Activated T-cell treated with anti-CD3 and anti-CD28 coated beads, Interleukin-2, amount 50 U/mL, for 72 hours (primary cell): ENCODE results near the gene CDKL1. TPM values are rescaled to one million over a fixed set of nuclear protein-coding genes. Genes with fewer than 3 reads are reported as not detected.

Experiments
- ATAC-seq, 2 donors: fragments of 150-1000 bp; cut with Tn5 transposase; replicated peaks in 1 of 2; 2 replicates each; pipeline ENCODE4 v1.10.0; 2021; ENCODE audit warnings: moderate library complexity in 2 of 2, mild to moderate bottlenecking in 1 of 2
- DNase-seq, 2 donors: peaks; one replicate each; pipeline ENCODE4 v3.0.0; 2021 to 2022; ENCODE audit warnings: mixed read lengths in 1 of 2
- H3K27ac Mint-ChIP-seq: one replicate; pipeline ENCODE4 v1.8.0; 2022; ENCODE audit warnings: mild to moderate bottlenecking, moderate library complexity, mixed read lengths
- H3K27me3 Mint-ChIP-seq: one replicate; pipeline ENCODE4 v1.8.0; 2022; ENCODE audit warnings: low read depth, mixed read lengths
- H3K36me3 Mint-ChIP-seq, 2 donors: one replicate each; pipeline ENCODE4 v1.8.0; 2022; ENCODE audit warnings: mixed read lengths in 2 of 2, mild to moderate bottlenecking in 1 of 2; ENCODE audit not compliant: insufficient read depth in 2 of 2
- H3K4me1 Mint-ChIP-seq: one replicate; pipeline ENCODE4 v1.8.0; 2022; ENCODE audit warnings: low read depth, mixed read lengths
- H3K4me3 Mint-ChIP-seq, 2 donors: one replicate each; pipeline ENCODE4 v1.8.0; 2022; ENCODE audit warnings: mild to moderate bottlenecking in 2 of 2, mixed read lengths in 2 of 2, moderate library complexity in 2 of 2
- H3K9me3 Mint-ChIP-seq, 2 donors: one replicate each; pipeline ENCODE4 v1.8.0; 2022; ENCODE audit warnings: mixed read lengths in 2 of 2
- total RNA-seq, 2 donors: library from RNA; stranded (reverse); gene quantifications; one replicate each; pipeline ENCODE4 v1.2.3, GENCODE V29; 2022

Gene CDKL1
- total RNA-seq, 2 donors from 2014 or later, result 6.3 to 9.3 TPM

DNA sequence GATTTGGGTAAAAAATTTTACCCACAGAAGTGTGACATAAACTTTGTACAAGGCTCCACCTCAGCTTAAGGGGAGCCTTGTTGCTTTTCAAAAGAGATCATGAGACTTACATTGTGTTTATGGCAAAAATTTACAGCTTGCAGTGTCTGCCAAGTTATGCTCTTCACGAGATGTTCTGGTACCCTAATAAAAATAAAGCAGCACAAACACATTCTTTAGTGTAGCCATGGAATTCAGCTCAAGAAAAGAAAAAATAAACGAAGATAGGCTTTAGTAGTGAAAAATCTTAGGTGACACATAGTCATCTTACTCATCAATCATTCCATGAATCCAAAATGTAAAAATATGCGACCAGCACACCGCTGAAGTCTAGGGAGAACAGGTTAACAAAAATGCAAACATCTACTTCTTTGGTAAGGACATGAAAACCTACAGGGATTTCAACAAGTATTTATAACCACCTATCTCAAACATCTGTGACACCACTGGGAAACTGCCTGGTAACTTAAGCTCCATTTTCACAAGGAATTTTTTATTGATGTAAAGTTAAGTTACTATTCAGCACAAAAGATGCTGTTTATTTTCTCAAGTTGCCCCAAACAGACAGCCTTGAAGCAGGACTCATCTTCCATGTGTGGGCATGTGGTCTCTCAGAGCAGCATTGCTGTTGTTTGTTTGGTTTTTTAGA, 51.7 kb downstream of the CDKL1 start:
- no peak overlapping the region for H3K4me3 Mint-ChIP-seq
- H3K27me3 Mint-ChIP-seq, result peaks cover 8% of the 10 kb centered on the region
- peaks cover 32% of the 10 kb centered on the region for H3K4me1 Mint-ChIP-seq
- H3K36me3 Mint-ChIP-seq, result no peaks in the 10 kb centered on the region
- DNase-seq (no peak), ATAC-seq (no peak)
- no peak overlapping the region for H3K27ac Mint-ChIP-seq
- H3K9me3 Mint-ChIP-seq, result no peaks in the 10 kb centered on the region

DNA sequence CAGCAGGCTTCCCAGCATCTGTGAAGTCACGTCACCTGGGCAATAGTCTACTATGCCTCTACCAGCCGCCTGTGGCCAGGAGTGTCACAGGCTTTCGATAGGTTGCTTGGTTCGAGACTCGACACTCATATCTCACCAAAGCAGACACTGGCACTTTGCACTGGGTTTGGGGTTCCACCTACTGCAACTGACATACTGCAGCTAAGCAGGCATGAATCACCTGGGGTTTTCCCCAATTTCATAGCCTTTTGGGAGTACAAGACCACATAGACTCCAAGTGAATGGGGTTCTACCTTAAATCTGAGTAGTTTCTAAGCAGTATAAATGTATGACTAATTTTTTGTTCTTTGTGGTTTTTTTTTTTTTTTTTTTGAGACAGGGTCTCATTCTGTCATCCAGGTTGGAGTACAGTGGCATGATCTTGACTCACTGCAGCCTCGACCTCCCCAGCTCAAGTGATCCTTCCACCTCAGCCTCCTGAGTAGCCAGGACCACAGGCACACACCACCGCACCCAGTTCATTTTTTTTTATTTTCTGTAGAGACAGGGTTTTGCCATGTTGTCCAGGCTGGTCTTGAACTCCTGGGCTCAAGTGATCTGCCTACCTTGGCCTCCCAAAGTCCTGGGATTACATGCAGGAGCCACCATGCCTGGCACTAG, 52.4 kb downstream of the CDKL1 start:
- Mint-ChIP-seq H3K4me1 (peaks cover 32% of the 10 kb centered on the region), H3K36me3 (no peaks in the 10 kb centered on the region), H3K9me3 (no peaks in the 10 kb centered on the region), H3K4me3 (peak overlapping the region; percentile 2 to 62), H3K27me3 (peaks cover 8% of the 10 kb centered on the region), H3K27ac (peak overlapping the region; percentile 4)
- DNase-seq (peak; percentile 82 to 90), ATAC-seq (peak; percentile 96 to 98)

DNA sequence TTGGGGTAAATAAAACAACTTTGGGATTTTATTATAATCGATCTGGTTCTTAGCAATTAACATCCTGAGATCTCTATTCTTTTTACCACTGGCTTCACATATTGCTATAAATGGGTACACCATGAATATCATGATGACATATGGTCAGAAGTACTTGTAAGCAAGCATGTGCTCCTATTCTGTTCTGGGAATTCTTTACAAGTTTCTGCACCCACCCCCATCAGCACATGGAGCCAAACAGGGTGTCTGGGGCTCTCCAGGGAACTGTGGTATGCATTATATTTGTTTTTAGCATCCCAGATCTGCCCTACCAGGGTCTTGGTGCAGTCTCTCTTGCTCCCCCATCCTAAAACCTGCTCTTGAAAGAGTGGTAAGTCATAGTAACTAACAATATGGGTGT, 53.2 kb downstream of the CDKL1 start:
- Mint-ChIP-seq H3K27ac (peak overlapping the region; percentile 48), H3K4me3 (peak overlapping the region; percentile 8 to 62), H3K4me1 (peaks cover 32% of the 10 kb centered on the region), H3K9me3 (no peaks in the 10 kb centered on the region), H3K27me3 (peaks cover 8% of the 10 kb centered on the region), H3K36me3 (no peaks in the 10 kb centered on the region)
- ATAC-seq (no peak), DNase-seq (no peak)

DNA sequence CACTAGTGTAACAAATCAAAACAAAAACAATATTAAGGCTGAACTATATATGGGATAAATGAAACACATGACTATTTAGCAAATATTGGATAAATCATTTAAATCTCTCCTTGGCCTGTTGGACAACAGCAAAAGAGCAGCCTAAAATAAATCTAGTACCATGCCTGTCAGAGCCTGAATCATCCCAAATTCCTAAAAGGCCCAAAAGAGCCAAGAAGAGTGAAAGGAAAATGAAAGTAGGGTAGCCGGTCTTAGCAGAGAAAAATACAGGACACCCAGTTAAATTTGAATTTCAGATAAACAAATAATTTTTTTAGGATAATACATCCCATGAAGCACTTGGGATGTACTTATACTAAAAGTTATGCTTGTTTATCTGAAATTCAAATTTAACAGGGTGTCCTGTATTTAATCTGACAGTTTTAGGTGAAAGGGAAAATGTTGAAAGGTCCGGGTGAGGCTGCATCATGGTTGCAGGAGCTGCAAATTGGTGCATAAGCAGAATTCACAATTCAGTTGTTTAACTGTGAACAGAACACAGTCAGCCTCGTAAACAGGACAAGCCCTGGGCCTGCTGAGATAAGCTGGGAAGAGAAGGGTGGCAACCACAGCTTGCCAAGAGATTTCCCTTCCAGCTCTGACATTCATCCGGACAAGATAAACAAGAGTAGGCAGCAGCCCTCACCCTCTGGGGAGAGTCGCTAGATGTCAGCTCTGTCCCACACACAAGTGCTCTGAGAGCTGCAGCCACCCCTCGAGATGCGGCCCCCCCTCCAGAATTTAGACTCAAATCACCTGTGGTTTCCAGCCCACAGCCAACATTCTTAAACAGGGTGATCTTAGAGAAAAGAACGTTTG, 54.2 kb downstream of the CDKL1 start:
- DNase-seq, result peak; percentile 54 to 69
- H3K9me3 Mint-ChIP-seq, result no peaks in the 10 kb centered on the region
- H3K36me3 Mint-ChIP-seq, result no peaks in the 10 kb centered on the region
- peaks cover 32% of the 10 kb centered on the region for H3K4me1 Mint-ChIP-seq
- ATAC-seq, result no peak
- H3K4me3 Mint-ChIP-seq, result peak overlapping the region in 1 of 2 donors; percentile 20
- peaks cover 8% of the 10 kb centered on the region for H3K27me3 Mint-ChIP-seq
- H3K27ac Mint-ChIP-seq, result no peak overlapping the region

DNA sequence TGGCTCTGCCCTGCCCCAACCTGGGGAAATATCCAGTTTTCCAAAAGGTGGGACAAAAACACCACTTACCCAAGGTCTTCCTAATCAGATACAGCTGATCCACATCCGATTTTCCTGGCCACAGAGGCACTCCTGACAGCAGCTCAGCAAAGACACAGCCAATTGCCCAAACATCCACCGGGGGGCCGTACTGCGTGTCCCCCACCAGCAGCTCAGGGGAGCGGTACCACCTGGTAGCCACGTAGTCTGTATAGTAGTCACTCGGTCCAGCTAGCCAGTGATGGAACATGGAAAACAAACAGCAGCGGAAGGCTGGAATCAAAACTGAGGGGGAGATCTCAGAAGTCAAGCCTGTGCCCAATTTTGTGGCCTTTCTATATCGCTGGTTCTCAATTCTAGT, 55.7 kb downstream of the CDKL1 start:
- Mint-ChIP-seq H3K4me3 (no peak overlapping the region), H3K36me3 (no peaks in the 10 kb centered on the region), H3K27me3 (peaks cover 8% of the 10 kb centered on the region), H3K27ac (no peak overlapping the region), H3K9me3 (no peaks in the 10 kb centered on the region), H3K4me1 (peaks cover 39% of the 10 kb centered on the region)
- ATAC-seq (no peak), DNase-seq (no peak)

DNA sequence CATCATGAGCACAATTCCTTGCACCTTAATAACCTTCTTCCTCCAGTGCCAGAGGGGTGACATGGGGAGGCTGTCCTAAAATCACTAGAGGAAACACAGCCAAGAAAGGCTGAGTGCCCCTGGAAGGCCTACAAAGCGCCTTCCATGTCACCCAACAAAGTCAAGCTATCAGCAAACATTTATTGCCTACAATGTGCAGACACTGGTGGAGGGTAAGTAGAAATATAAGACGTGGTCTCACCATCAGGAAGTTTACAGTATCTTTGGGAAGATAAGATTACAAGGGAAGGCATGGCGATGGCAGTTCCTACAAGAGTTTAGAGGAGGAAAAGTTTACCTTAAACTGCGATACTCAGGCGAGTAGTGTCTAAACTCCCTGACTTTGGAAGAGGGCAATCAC, 56.6 kb downstream of the CDKL1 start:
- peaks cover 7% of the 10 kb centered on the region for H3K27me3 Mint-ChIP-seq
- DNase-seq, result no peak
- H3K4me3 Mint-ChIP-seq, result no peak overlapping the region
- no peak for ATAC-seq
- no peaks in the 10 kb centered on the region for H3K36me3 Mint-ChIP-seq
- no peak overlapping the region for H3K27ac Mint-ChIP-seq
- no peaks in the 10 kb centered on the region for H3K9me3 Mint-ChIP-seq
- peaks cover 45% of the 10 kb centered on the region for H3K4me1 Mint-ChIP-seq

DNA sequence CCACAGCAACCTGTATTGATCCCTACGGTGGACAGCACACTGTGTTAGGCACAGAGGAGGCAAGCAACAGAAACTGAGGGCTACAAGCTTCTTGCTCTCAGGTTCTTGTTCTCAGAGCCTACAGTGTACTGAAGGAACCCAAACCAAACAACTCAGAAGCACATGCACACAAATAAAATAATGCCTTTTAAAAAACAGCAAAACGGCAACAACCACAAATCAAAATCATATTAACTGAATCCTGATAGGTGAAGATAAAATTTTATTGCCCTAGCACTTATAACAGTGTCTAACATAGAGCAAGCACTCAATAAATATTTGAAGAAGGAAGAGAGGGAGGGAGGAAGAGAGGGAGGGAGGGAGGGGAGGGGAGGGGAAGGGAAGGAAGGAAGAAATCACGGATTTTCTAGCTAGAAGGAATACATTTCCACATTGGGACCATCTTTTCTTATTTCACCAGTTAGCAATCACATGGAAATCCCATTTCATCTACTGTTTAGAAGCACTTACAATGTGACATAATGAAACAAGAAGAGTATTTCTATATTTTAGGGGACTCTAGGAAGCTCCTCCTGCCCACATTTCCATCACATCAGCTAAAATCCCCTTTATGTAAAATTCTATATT, 57.4 kb downstream of the CDKL1 start:
- Mint-ChIP-seq H3K4me1 (peaks cover 38% of the 10 kb centered on the region), H3K4me3 (no peak overlapping the region), H3K27me3 (no peaks in the 10 kb centered on the region), H3K36me3 (no peaks in the 10 kb centered on the region), H3K27ac (no peak overlapping the region), H3K9me3 (no peaks in the 10 kb centered on the region)
- ATAC-seq (no peak), DNase-seq (no peak)

DNA sequence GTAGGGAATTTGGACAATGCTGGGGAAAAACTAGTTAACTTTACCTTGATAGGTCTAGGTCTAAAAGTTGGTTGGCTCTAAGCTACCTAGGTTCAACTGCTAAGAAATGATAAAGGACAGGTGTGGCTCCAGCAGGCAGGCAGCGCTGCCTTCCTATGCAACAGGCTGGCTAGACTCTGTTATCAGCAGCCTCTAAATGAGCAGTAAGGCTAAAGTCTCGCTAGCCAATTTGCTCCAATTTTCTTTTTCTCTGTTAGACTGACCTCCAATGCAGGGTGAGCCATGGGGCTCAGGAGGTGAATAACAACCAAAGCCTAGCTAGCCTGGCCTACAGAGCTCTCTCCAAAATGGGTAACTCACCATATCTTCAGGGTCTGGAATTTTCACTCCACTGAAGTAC, 58.1 kb downstream of the CDKL1 start:
- H3K27me3 Mint-ChIP-seq, result no peaks in the 10 kb centered on the region
- no peaks in the 10 kb centered on the region for H3K9me3 Mint-ChIP-seq
- no peak overlapping the region for H3K27ac Mint-ChIP-seq
- ATAC-seq, result no peak
- H3K4me3 Mint-ChIP-seq, result no peak overlapping the region
- H3K36me3 Mint-ChIP-seq, result no peaks in the 10 kb centered on the region
- peaks cover 31% of the 10 kb centered on the region for H3K4me1 Mint-ChIP-seq
- no peak for DNase-seq

DNA sequence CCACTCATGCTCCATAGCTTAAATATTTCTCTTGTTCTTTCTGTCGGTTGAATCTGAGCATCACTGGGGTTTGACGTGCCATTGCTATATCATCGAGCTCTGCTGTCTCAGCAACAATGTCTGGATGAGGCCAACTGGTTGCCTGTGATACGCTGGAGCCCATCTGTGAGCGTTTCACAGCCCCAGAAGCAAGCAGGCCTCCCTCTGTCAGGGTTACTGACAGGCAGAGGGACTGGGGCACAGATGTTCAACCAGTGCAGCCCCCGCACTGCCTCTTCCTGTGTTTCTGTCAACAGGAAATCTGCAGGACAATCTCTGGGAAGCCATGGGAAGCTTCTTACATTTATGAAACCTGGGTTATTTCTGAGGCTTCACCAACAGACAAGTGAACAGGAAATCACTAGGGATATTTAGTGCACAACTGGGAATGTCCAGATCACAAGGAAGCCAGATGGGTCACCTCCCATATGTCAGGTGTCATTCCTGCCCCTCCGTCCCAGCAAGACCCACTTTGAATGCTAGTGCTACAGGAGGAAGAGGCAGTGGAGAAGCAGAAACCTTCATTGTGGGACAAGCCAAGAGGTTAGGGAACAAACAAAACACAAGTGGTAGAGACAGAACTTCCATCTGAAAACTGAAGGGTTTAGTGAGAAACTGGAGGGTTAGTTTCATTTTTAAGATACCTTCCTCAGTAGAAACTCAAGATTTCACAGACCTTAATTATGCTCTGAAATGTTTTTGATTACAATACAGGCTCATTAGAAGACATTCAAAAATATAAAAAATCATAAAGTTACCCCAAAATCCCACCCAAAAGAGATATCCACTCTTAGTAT, 60.5 kb downstream of the CDKL1 start:
- H3K36me3 Mint-ChIP-seq, result no peaks in the 10 kb centered on the region
- H3K4me1 Mint-ChIP-seq, result peaks cover 14% of the 10 kb centered on the region
- ATAC-seq, result peak; percentile 23 to 44
- no peak for DNase-seq
- no peaks in the 10 kb centered on the region for H3K9me3 Mint-ChIP-seq
- H3K27me3 Mint-ChIP-seq, result no peaks in the 10 kb centered on the region
- peak overlapping the region; percentile 19 to 69 for H3K4me3 Mint-ChIP-seq
- peak overlapping the region; percentile 19 for H3K27ac Mint-ChIP-seq

DNA sequence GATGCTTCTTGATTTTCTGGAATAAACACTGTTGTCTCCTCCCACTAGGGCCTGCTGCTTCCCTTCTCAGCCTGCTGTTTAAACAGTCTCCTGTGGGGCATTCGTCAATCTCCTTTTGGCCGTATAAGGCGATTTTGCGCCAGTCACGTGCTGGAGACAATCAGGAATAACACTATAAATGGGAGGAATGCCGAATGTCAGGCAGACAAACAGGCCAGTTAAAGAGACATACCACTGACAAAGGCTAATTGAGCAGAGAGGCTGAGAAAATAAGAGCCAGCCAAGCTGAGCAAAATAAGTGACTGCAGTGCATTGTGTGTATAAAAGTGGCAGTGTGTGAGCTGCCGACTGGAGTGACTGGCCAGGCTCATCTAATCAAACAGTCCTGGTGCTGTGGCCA, 61.3 kb downstream of the CDKL1 start:
- Mint-ChIP-seq H3K4me1 (peaks cover 14% of the 10 kb centered on the region), H3K9me3 (no peaks in the 10 kb centered on the region), H3K36me3 (no peaks in the 10 kb centered on the region), H3K27ac (no peak overlapping the region), H3K27me3 (no peaks in the 10 kb centered on the region), H3K4me3 (peak overlapping the region in 1 of 2 donors; percentile 52)
- ATAC-seq, result peak in 1 of 2 donors; percentile 15
- no peak for DNase-seq

DNA sequence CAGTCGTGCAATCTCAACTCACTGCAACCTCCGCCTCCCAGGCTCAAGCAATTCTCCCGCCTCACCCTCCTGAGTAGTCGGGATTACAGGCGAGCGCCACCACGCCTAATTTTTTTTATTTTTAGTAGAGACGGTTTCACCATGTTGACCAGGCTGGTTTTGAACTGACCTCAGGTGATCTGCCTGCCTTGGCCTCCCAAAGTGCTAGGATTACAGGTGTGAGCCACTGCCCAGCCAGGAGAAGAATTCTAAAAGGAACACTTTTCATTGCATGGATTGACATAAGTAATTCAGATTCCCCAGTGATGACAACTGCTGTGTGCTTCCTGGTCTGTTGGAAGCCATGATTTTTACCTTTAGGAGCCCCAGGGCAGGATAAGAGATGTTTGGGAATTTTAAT, 62.5 kb downstream of the CDKL1 start:
- Mint-ChIP-seq H3K27me3 (no peaks in the 10 kb centered on the region), H3K27ac (no peak overlapping the region), H3K4me3 (no peak overlapping the region), H3K4me1 (peaks cover 14% of the 10 kb centered on the region), H3K9me3 (no peaks in the 10 kb centered on the region), H3K36me3 (no peaks in the 10 kb centered on the region)
- no peak for ATAC-seq
- DNase-seq, result no peak

DNA sequence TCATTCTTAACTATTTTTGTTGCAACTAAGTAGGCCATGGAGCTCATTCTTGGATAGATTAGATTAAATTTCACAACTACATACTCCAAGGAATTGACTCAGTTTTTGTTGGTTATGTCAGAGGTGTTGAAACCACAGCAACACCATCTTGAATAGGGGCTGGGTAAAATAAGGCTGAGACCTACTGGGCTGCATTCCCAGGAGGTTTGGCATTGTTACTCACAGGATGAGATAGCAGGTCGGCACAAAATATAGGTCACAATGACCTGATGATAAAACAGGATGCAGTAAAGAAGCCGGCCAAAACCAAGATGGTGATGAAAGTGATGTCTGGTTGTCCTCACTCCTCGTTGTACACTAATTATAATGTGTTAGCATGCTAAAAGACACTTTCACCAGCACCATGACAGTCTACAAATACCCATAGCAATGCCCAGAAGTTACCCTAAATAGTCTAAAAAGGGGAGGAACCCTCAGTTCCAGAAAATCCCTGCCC, 63.6 kb downstream of the CDKL1 start:
- Mint-ChIP-seq H3K27ac (peak overlapping the region; percentile 46), H3K4me3 (no peak overlapping the region), H3K9me3 (no peaks in the 10 kb centered on the region), H3K27me3 (no peaks in the 10 kb centered on the region), H3K4me1 (peaks cover 14% of the 10 kb centered on the region), H3K36me3 (no peaks in the 10 kb centered on the region)
- no peak for ATAC-seq
- no peak for DNase-seq
